ENCODE data around the gene MMP27.
"Not testable (repeated sequence)": the region's sequence is repeated elsewhere in the genome, so short reads cannot be mapped to it uniquely, and the experiment has no call there.

GRCh38 chr11:102746746-102747578, 41.4 kb upstream of the MMP27 start:
- not testable (repeated sequence) for TF ChIP-seq EZH2 (IDR thresholded peaks at IDR 0.05; ENCODE audit: borderline replicate concordance); EZH2phosphoT487 (IDR thresholded peaks at IDR 0.05; ENCODE audit: low read depth, severe bottlenecking, unreplicated experiment)
- TF ChIP-seq, protein P1, sequence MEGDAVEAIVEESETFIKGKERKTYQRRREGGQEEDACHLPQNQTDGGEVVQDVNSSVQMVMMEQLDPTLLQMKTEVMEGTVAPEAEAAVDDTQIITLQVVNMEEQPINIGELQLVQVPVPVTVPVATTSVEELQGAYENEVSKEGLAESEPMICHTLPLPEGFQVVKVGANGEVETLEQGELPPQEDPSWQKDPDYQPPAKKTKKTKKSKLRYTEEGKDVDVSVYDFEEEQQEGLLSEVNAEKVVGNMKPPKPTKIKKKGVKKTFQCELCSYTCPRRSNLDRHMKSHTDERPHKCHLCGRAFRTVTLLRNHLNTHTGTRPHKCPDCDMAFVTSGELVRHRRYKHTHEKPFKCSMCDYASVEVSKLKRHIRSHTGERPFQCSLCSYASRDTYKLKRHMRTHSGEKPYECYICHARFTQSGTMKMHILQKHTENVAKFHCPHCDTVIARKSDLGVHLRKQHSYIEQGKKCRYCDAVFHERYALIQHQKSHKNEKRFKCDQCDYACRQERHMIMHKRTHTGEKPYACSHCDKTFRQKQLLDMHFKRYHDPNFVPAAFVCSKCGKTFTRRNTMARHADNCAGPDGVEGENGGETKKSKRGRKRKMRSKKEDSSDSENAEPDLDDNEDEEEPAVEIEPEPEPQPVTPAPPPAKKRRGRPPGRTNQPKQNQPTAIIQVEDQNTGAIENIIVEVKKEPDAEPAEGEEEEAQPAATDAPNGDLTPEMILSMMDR (IDR thresholded peaks at IDR 0.05; ENCODE audit: poor library complexity) = not testable (repeated sequence)
